HCT116 (cell line): ENCODE results near the gene HDGF. TPM values are rescaled to one million over a fixed set of nuclear protein-coding genes. Genes with fewer than 3 reads are reported as not detected.

Source experiments
- ATAC-seq: fragments of 200-7000 bp; cut with Tn5 transposase; 2 replicates; pipeline ENCODE4 v1.9.1; 2020; ENCODE audit warnings: mild to moderate bottlenecking, moderate library complexity
- BruUV-seq: library from RNA; stranded (reverse); fragments of 400-500 nt; replicated peaks from 2 replicates; lab custom pipeline; 2021; lab: Mats Ljungman, UMichigan
- CTCF ChIA-PET: fragments of 300-600 bp; sonication (Branson Sonifier 250); formaldehyde crosslinking; loops from one replicate; lab custom pipeline; 2021; ENCODE audit warnings: antibody characterized with exemption; lab: Charles Lee
- POLR2A ChIA-PET: fragments of 300-600, 350-600 bp; sonication (Branson Sonifier 250); formaldehyde crosslinking; loops from one replicate; lab custom pipeline; 2021; ENCODE audit warnings: antibody characterized with exemption; lab: Charles Lee
- RAD21 ChIA-PET, 2 experiments: fragments of 300-600 bp; sonication (Branson Sonifier 250); formaldehyde crosslinking; loops; one replicate each; lab custom pipeline; 2023; ENCODE audit warnings: low total read pairs in 2 of 2; ENCODE audit not compliant: uncharacterized antibody in 2 of 2, unreplicated experiment in 2 of 2, low non-redundant PET in 1 of 2; lab: Charles Lee
- DNase-seq: peaks from one replicate; pipeline ENCODE4 v3.0.0-alpha.2; 2010; ENCODE audit warnings: low read depth, low spot score
- H2AFZ ChIP-seq: fragments of 200-600 bp; shearing (Covaris generic), sonication (generic); 2 replicates; pipeline ENCODE4 v1.6.1; 2017; ENCODE audit warnings: low read depth, mixed run types, mixed read lengths, antibody characterized with exemption, low read length; ENCODE audit not compliant: poor library complexity, severe bottlenecking
- H3K27ac ChIP-seq: 2 replicates; pipeline ENCODE4 v1.5.1; 2012; ENCODE audit warnings: low read depth, low read length
- H3K27me3 ChIP-seq: fragments of 200-600 bp; sonication (generic); 2 replicates; pipeline ENCODE4 v1.6.1; 2016; ENCODE audit warnings: mixed run types, low read length, mixed read lengths; ENCODE audit not compliant: insufficient read depth
- H3K36me3 ChIP-seq, 2 experiments: fragments of 200-500 bp in 1 of 2; fragments of 200-600 bp in 1 of 2; sonication (Bioruptor generic) in 1 of 2; sonication (generic) in 1 of 2; 2 replicates each; pipeline versions ENCODE4 v1.5.1 to v1.6.1; 2014 to 2016; ENCODE audit warnings: low read length in 2 of 2, inconsistent platforms in 1 of 2, mixed read lengths in 1 of 2, mixed run types in 1 of 2; ENCODE audit not compliant: insufficient read depth in 2 of 2, control insufficient read depth in 1 of 2
- H3K4me1 ChIP-seq, 2 experiments: fragments of 200-600 bp in 1 of 2; sonication (generic) in 1 of 2; 2 replicates each; pipeline versions ENCODE4 v1.5.1 to v1.6.1; 2012 to 2017; ENCODE audit warnings: low read length in 2 of 2, inconsistent platforms in 1 of 2, mild to moderate bottlenecking in 1 of 2, mixed read lengths in 1 of 2, mixed run types in 1 of 2, moderate library complexity in 1 of 2; ENCODE audit not compliant: insufficient read depth in 2 of 2, control insufficient read depth in 1 of 2
- H3K4me2 ChIP-seq: fragments of 200-600 bp; sonication (generic); 2 replicates; pipeline ENCODE4 v1.6.1; 2017; ENCODE audit warnings: mixed run types, low read length, mixed read lengths
- H3K4me3 ChIP-seq, 2 experiments: fragments of 200-600 bp in 1 of 2; sonication (generic) in 1 of 2; replicated peaks in 1 of 2; 2 replicates each; pipeline ENCODE4 v1.5.1; 2011 to 2016; ENCODE audit warnings: low read length in 2 of 2, control low read depth in 1 of 2, low read depth in 1 of 2, mild to moderate bottlenecking in 1 of 2, mixed read lengths in 1 of 2, mixed run types in 1 of 2
- H3K79me2 ChIP-seq: fragments of 200-600 bp; sonication (generic); 2 replicates; pipeline ENCODE4 v1.6.1; 2017; ENCODE audit warnings: mild to moderate bottlenecking, mixed run types, low read length, moderate library complexity, mixed read lengths; ENCODE audit not compliant: insufficient read depth
- H3K9ac ChIP-seq: fragments of 200-600 bp; sonication (generic); 2 replicates; pipeline ENCODE4 v1.6.1; 2016; ENCODE audit warnings: low read length, mixed read lengths
- H3K9me2 ChIP-seq: fragments of 200-600 bp; sonication (generic), shearing (Covaris generic); 2 replicates; pipeline ENCODE4 v1.6.1; 2017; ENCODE audit warnings: mixed run types, mild to moderate bottlenecking, moderate library complexity; ENCODE audit not compliant: insufficient read depth
- H3K9me3 ChIP-seq, 2 experiments: fragments of 200-500 bp in 1 of 2; fragments of 200-600 bp in 1 of 2; sonication (Bioruptor generic) in 1 of 2; sonication (generic) in 1 of 2; 2 replicates each; pipeline ENCODE4 v1.6.1; 2014 to 2017; ENCODE audit warnings: low read length in 2 of 2, mixed read lengths in 2 of 2, inconsistent platforms in 1 of 2, low read depth in 1 of 2, mild to moderate bottlenecking in 1 of 2, mixed run types in 1 of 2, moderate library complexity in 1 of 2; ENCODE audit not compliant: control insufficient read depth in 1 of 2, insufficient read depth in 1 of 2
- H4K20me1 ChIP-seq: fragments of 200-600 bp; sonication (generic), shearing (Covaris generic); 2 replicates; pipeline ENCODE4 v1.6.1; 2017; ENCODE audit warnings: mixed run types, mild to moderate bottlenecking, moderate library complexity; ENCODE audit not compliant: insufficient read depth
- ATF3 ChIP-seq: IDR thresholded peaks from 2 replicates; pipeline ENCODE4 v1.6.1; 2012
- CBX3 ChIP-seq: IDR thresholded peaks from 2 replicates; pipeline ENCODE4 v1.6.1; 2012; ENCODE audit warnings: low read depth
- CEBPB ChIP-seq: IDR thresholded peaks from 2 replicates; pipeline ENCODE4 v1.6.1; 2012; ENCODE audit warnings: low read depth
- CTCF ChIP-seq, 3 experiments: fragments of 200-600 bp in 1 of 3; sonication (generic) in 1 of 3; IDR thresholded peaks in 2 of 3; conservative IDR thresholded peaks in 1 of 3; 2 replicates each; pipeline ENCODE4 v1.5.1; 2012 to 2017; ENCODE audit warnings: low read depth in 2 of 3, low read length in 2 of 3, antibody characterized with exemption in 1 of 3, borderline replicate concordance in 1 of 3, control low read depth in 1 of 3, mild to moderate bottlenecking in 1 of 3, mixed read lengths in 1 of 3, mixed run types in 1 of 3, moderate library complexity in 1 of 3; ENCODE audit not compliant: insufficient read depth in 1 of 3
- EGR1 ChIP-seq: IDR thresholded peaks from 2 replicates; pipeline ENCODE4 v1.6.1; 2012; ENCODE audit warnings: low read depth
- ELF1 ChIP-seq: IDR thresholded peaks from 2 replicates; pipeline ENCODE4 v1.6.1; 2012; ENCODE audit warnings: low read depth, borderline replicate concordance
- EZH2phosphoT487 ChIP-seq: fragments of 200-600 bp; IDR thresholded peaks from 2 replicates; pipeline ENCODE4 v1.6.1; 2018; ENCODE audit warnings: antibody characterized with exemption, borderline replicate concordance
- FOSL1 ChIP-seq: IDR thresholded peaks from 2 replicates; pipeline ENCODE4 v1.6.1; 2012; ENCODE audit warnings: low read depth
- JUND ChIP-seq: IDR thresholded peaks from 2 replicates; pipeline ENCODE4 v1.6.1; 2012
- MAX ChIP-seq: IDR thresholded peaks from 2 replicates; pipeline ENCODE4 v1.6.1; 2012
- POLR2A ChIP-seq: IDR thresholded peaks from 2 replicates; pipeline ENCODE4 v1.7.0; 2011; ENCODE audit warnings: borderline replicate concordance; ENCODE audit not compliant: insufficient read depth, insufficient read length; ENCODE audit errors: extremely low read depth
- POLR2AphosphoS5 ChIP-seq: IDR thresholded peaks from 2 replicates; pipeline ENCODE4 v1.6.1; 2011; ENCODE audit warnings: mild to moderate bottlenecking, low read depth, low read length, moderate library complexity
- RAD21 ChIP-seq: IDR thresholded peaks from 2 replicates; pipeline ENCODE4 v1.6.1; 2012; ENCODE audit warnings: low read depth, mild to moderate bottlenecking
- SIN3A ChIP-seq: IDR thresholded peaks from 2 replicates; pipeline ENCODE4 v1.6.1; 2012; ENCODE audit warnings: low read depth
- SP1 ChIP-seq: IDR thresholded peaks from 2 replicates; pipeline ENCODE4 v1.6.1; 2012; ENCODE audit warnings: low read depth
- SRF ChIP-seq: IDR thresholded peaks from 2 replicates; pipeline ENCODE4 v1.6.1; 2012; ENCODE audit warnings: low read depth
- YY1 ChIP-seq: IDR thresholded peaks from 2 replicates; pipeline ENCODE4 v1.6.1; 2011; ENCODE audit warnings: low read length, low read depth, moderate library complexity, mild to moderate bottlenecking; ENCODE audit not compliant: insufficient replicate concordance; ENCODE audit errors: extremely low read depth
- ZBTB33 ChIP-seq: IDR thresholded peaks from 2 replicates; pipeline ENCODE4 v1.6.1; 2011; ENCODE audit warnings: mild to moderate bottlenecking, low read length, moderate library complexity; ENCODE audit not compliant: insufficient replicate concordance; ENCODE audit errors: extremely low read depth
- ZFX ChIP-seq: fragments of 450-650 bp; IDR thresholded peaks from 2 replicates; pipeline ENCODE4 v1.6.1; 2017
- ZNF274 ChIP-seq: fragments of 200-500 bp; sonication (Bioruptor generic); IDR thresholded peaks from 2 replicates; pipeline ENCODE4 v1.6.1; 2014; ENCODE audit warnings: mild to moderate bottlenecking, low read depth, low read length, inconsistent platforms
- intact Hi-C: fragments of 100-400 bp; cut with micrococcal nuclease; formaldehyde crosslinking; loops from 2 replicates; pipeline ENCODE4 v1.10.0; 2022
- total RNA-seq: library from RNA; stranded (reverse); gene quantifications from one replicate; pipeline ENCODE4 v1.2.1, GENCODE V29; 2021; ENCODE audit not compliant: unreplicated experiment

Gene HDGF
- total RNA-seq, 1 experiment from 2014 or later = 304 TPM

- Histone ChIP-seq H3K79me2 (peaks cover 81% of the 10 kb centered on the region), H3K36me3 (peaks cover 23 to 39% of the 10 kb centered on the region in 2 experiments), H3K27me3 (no peaks in the 10 kb centered on the region), H3K9me2 (no peaks in the 10 kb centered on the region), H3K9ac (no peak overlapping the region), H4K20me1 (no peaks in the 10 kb centered on the region), H3K4me2 (no peak overlapping the region), H3K9me3 (no peaks in the 10 kb centered on the region), H3K27ac (no peak overlapping the region), H3K4me3 (no peak overlapping the region), H2AFZ (no peak overlapping the region), H3K4me1 (peaks cover 0 to 3% of the 10 kb centered on the region in 2 experiments; a peak in 1 of 4 replicates)
- DNase-seq = no peak
- ATAC-seq = no peak
- POLR2A ChIA-PET = no interaction called here
- RAD21 ChIA-PET = no interaction called here
- CTCF ChIA-PET = no interaction called here
- TF ChIP-seq SP1 (no peak), POLR2AphosphoS5 (no peak), ZNF274 (no peak), EZH2phosphoT487 (no peak), POLR2A (no peak), MAX (no peak), CTCF (IDR thresholded peaks at IDR 0.05 in 2 of 3, conservative IDR thresholded peaks at IDR 0.05 in 1 of 3; ENCODE audit: borderline replicate concordance in 1 of 3, insufficient read depth in 1 of 3, low read depth in 2 of 3, low read length in 2 of 3) (no peak), SRF (no peak), ATF3 (no peak), SIN3A (no peak), ZFX (no peak), JUND (no peak), EGR1 (no peak), YY1 (no peak), ELF1 (no peak), ZBTB33 (no peak), CEBPB (no peak), FOSL1 (no peak), CBX3 (no peak), RAD21 (no peak)
- no TSS peak for BruUV-seq
- intact Hi-C loops = no loop called here
These were observed 34.0 kb upstream of the HDGF start for GRCh38 chr1:156785458-156785857.
